ENCODE data around the gene ABCG1.

ABCG1 gene

DNA sequence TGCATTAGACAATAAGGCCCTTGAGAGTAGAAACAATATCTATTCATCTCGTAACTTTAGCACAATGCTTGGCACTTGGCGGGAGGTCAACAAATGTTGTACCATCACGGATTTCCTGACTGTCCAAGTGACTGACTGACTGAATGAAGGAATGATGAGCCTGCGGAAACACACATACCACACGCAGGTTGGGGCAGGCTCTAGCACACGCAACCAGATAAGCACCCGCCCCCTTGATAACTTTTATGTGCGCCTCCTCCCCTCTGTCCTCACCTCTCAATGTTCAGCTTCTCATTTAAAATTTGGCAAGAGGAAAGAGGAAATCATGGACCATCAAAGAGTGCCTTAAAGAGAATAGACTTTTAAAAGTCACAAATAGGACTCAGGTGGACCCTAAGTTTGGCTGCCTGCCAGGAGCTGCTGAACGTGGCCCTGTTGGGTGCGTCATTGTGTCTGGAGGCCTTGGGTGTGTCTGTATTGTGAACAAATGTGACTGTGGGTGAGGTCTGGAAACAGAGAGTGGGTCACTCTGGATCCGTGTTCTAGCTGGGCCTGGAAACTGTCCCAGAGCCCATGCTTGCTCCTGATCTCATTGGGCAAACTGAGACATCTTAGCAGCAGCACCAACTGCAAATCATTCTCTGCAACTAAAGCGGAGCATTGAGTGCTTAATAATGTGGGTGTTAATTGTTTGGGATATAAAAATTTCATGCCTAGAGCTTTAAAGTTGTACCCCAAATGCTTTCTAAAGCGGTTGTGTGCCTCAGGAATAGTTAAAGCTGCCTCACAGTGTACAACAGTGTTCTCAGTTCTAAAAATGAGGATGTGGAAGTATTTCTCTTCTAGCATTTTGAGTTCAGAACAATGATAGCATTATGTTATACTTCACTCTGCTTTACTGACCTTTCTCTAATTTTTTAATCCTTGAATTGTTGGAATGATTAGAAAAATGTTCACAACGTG, 47.6 kb upstream of the ABCG1 start:
- TF ChIP-seq POU6F1 (CRISPR knock-in tag; IDR thresholded peaks at IDR 0.05; ENCODE audit: borderline replicate concordance, low read depth) = no peak
- no peak for TF ChIP-seq TCF4 (CRISPR knock-in tag; IDR thresholded peaks at IDR 0.05; ENCODE audit: borderline replicate concordance)
- TF ChIP-seq RARB (CRISPR knock-in tag; IDR thresholded peaks at IDR 0.05) = no peak
- TF ChIP-seq ARNTL (CRISPR knock-in tag; IDR thresholded peaks at IDR 0.05; ENCODE audit: borderline replicate concordance, low read depth) = no peak
- no peak for TF ChIP-seq ZNF70 (CRISPR knock-in tag; IDR thresholded peaks at IDR 0.05)
- TF ChIP-seq ZFP3 (CRISPR knock-in tag; IDR thresholded peaks at IDR 0.05) = no peak
- no peak for TF ChIP-seq TOX (CRISPR knock-in tag; IDR thresholded peaks at IDR 0.05; ENCODE audit: borderline replicate concordance)
- no peak for TF ChIP-seq CSDC2 (CRISPR knock-in tag; IDR thresholded peaks at IDR 0.05)
- no peak for TF ChIP-seq ZC3H10 (CRISPR knock-in tag; IDR thresholded peaks at IDR 0.05)
- TF ChIP-seq BACH2 (CRISPR knock-in tag; IDR thresholded peaks at IDR 0.05; ENCODE audit: borderline replicate concordance) = no peak
- no peak for TF ChIP-seq ISL1 (CRISPR knock-in tag; IDR thresholded peaks at IDR 0.05)
- no peak for TF ChIP-seq ZNF565 (CRISPR knock-in tag; conservative IDR thresholded peaks at IDR 0.05; ENCODE audit: low read depth)
- no peak for TF ChIP-seq TSHZ2 (CRISPR knock-in tag; IDR thresholded peaks at IDR 0.05)
- no peak for TF ChIP-seq ESRRG (CRISPR knock-in tag; IDR thresholded peaks at IDR 0.05)
- TF ChIP-seq, protein P1, sequence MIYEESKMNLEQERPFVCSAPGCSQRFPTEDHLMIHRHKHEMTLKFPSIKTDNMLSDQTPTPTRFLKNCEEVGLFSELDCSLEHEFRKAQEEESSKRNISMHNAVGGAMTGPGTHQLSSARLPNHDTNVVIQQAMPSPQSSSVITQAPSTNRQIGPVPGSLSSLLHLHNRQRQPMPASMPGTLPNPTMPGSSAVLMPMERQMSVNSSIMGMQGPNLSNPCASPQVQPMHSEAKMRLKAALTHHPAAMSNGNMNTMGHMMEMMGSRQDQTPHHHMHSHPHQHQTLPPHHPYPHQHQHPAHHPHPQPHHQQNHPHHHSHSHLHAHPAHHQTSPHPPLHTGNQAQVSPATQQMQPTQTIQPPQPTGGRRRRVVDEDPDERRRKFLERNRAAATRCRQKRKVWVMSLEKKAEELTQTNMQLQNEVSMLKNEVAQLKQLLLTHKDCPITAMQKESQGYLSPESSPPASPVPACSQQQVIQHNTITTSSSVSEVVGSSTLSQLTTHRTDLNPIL (CRISPR knock-in tag; IDR thresholded peaks at IDR 0.05; ENCODE audit: low read depth) = no peak
- TF ChIP-seq PATZ1 (CRISPR knock-in tag; IDR thresholded peaks at IDR 0.05; ENCODE audit: borderline replicate concordance) = no peak
- TF ChIP-seq, protein P2, sequence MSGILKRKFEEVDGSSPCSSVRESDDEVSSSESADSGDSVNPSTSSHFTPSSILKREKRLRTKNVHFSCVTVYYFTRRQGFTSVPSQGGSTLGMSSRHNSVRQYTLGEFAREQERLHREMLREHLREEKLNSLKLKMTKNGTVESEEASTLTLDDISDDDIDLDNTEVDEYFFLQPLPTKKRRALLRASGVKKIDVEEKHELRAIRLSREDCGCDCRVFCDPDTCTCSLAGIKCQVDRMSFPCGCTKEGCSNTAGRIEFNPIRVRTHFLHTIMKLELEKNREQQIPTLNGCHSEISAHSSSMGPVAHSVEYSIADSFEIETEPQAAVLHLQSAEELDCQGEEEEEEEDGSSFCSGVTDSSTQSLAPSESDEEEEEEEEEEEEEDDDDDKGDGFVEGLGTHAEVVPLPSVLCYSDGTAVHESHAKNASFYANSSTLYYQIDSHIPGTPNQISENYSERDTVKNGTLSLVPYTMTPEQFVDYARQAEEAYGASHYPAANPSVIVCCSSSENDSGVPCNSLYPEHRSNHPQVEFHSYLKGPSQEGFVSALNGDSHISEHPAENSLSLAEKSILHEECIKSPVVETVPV (CRISPR knock-in tag; IDR thresholded peaks at IDR 0.05) = no peak
- no peak for TF ChIP-seq PPARA (CRISPR knock-in tag; IDR thresholded peaks at IDR 0.05; ENCODE audit: borderline replicate concordance)
- TF ChIP-seq GLIS3 (CRISPR knock-in tag; IDR thresholded peaks at IDR 0.05) = no peak
- no peak for TF ChIP-seq OSR1 (CRISPR knock-in tag; IDR thresholded peaks at IDR 0.05)
- ATAC-seq = no peak

- TF ChIP-seq ISL1 (CRISPR knock-in tag; IDR thresholded peaks at IDR 0.05) (no peak), GLIS3 (CRISPR knock-in tag; IDR thresholded peaks at IDR 0.05) (no peak), PPARA (CRISPR knock-in tag; IDR thresholded peaks at IDR 0.05; ENCODE audit: borderline replicate concordance) (no peak), ZC3H10 (CRISPR knock-in tag; IDR thresholded peaks at IDR 0.05) (no peak), ZFP3 (CRISPR knock-in tag; IDR thresholded peaks at IDR 0.05) (no peak), ZFP30 (CRISPR knock-in tag; IDR thresholded peaks at IDR 0.05) (no peak), ZNF70 (CRISPR knock-in tag; IDR thresholded peaks at IDR 0.05) (no peak), RARB (CRISPR knock-in tag; IDR thresholded peaks at IDR 0.05) (no peak), OSR1 (CRISPR knock-in tag; IDR thresholded peaks at IDR 0.05) (no peak), ZNF8 (CRISPR knock-in tag; IDR thresholded peaks at IDR 0.05) (no peak), BACH2 (CRISPR knock-in tag; IDR thresholded peaks at IDR 0.05; ENCODE audit: borderline replicate concordance) (no peak), SNAI2 (CRISPR knock-in tag; IDR thresholded peaks at IDR 0.05) (no peak), ZNF565 (CRISPR knock-in tag; conservative IDR thresholded peaks at IDR 0.05; ENCODE audit: low read depth) (no peak), TOX (CRISPR knock-in tag; IDR thresholded peaks at IDR 0.05; ENCODE audit: borderline replicate concordance) (no peak), ARNTL (CRISPR knock-in tag; IDR thresholded peaks at IDR 0.05; ENCODE audit: borderline replicate concordance, low read depth) (no peak), POU6F1 (CRISPR knock-in tag; IDR thresholded peaks at IDR 0.05; ENCODE audit: borderline replicate concordance, low read depth) (no peak)
- TF ChIP-seq, protein P2 (CRISPR knock-in tag; IDR thresholded peaks at IDR 0.05) = no peak
Measured at GRCh38 chr21:42172596-42173483, 46.1 kb upstream of the ABCG1 start.

More at GRCh38 chr21:42172596-42173483, 46.1 kb upstream of the ABCG1 start:
- ATAC-seq = no peak

Measured in SK-N-SH treated with all-trans-retinoic acid at 6 μM for 48 hours (cell line).